Heart left ventricle (tissue), 16 donors: ENCODE results near the gene SLC22A23. TPM values are rescaled to one million over a fixed set of nuclear protein-coding genes. Genes with fewer than 3 reads are reported as not detected.

Experiments used
- ATAC-seq, 4 donors: fragments of 200-7000 bp; cut with Tn5 transposase; one replicate each; pipeline ENCODE4 v1.9.1; 2020 to 2022; ENCODE audit warnings: moderate library complexity in 4 of 4, mild to moderate bottlenecking in 3 of 4, moderate number of reproducible peaks in 1 of 4
- DNase-seq, 5 donors: peaks; one replicate each; pipeline ENCODE4 v3.0.0-alpha.2; 2020
- H3K27ac ChIP-seq, 12 donors: fragments of 200-600 bp; sonication (generic) in 4 of 12; one replicate each; pipeline versions ENCODE4 v1.5.0 to v1.8.0; 2016 to 2022; ENCODE audit warnings: mild to moderate bottlenecking in 2 of 12
- H3K27me3 ChIP-seq, 9 donors: fragments of 200-600 bp; sonication (generic) in 2 of 9; one replicate each; pipeline versions ENCODE4 v1.5.1 to v1.8.0; 2016 to 2022; ENCODE audit warnings: mild to moderate bottlenecking in 3 of 9
- H3K36me3 ChIP-seq, 9 donors: fragments of 200-600 bp; sonication (generic) in 2 of 9; one replicate each; pipeline versions ENCODE4 v1.5.0 to v1.8.0; 2018 to 2022; ENCODE audit warnings: mild to moderate bottlenecking in 2 of 9
- H3K4me1 ChIP-seq, 12 donors: fragments of 200-600 bp; sonication (generic) in 4 of 12; one replicate each; pipeline versions ENCODE4 v1.5.0 to v1.8.0; 2016 to 2022; ENCODE audit warnings: mild to moderate bottlenecking in 3 of 12
- H3K4me3 ChIP-seq, 12 donors: fragments of 200-600 bp; sonication (generic) in 4 of 12; one replicate each; pipeline versions ENCODE4 v1.5.0 to v1.8.0; 2017 to 2022; ENCODE audit warnings: mild to moderate bottlenecking in 9 of 12, moderate library complexity in 4 of 12
- H3K9me3 ChIP-seq, 12 donors: fragments of 200-600 bp; sonication (generic) in 4 of 12; one replicate each; pipeline versions ENCODE4 v1.5.0 to v1.8.0; 2016 to 2022; ENCODE audit warnings: mild to moderate bottlenecking in 1 of 12
- CTCF ChIP-seq, 12 donors: fragments of 200-600 bp; sonication (generic) in 4 of 12; IDR thresholded peaks; one replicate each; pipeline versions ENCODE4 v1.5.0 to v1.8.0; 2018 to 2022; ENCODE audit warnings: antibody characterized with exemption in 12 of 12, mild to moderate bottlenecking in 5 of 12
- POLR2A ChIP-seq, 2 donors: fragments of 450-650 bp; IDR thresholded peaks; one replicate each; pipeline ENCODE4 v1.6.1; 2017; ENCODE audit warnings: antibody characterized with exemption in 2 of 2, mild to moderate bottlenecking in 2 of 2, moderate library complexity in 2 of 2
- WGBS, 4 donors: extraction: QIAGEN DNeasy Blood & Tissue Kit in 2 of 4; methylation state at CpG; one replicate each; pipeline versions ENCODE4 v1.1.5 to v1.1.7; 2013 to 2018; 5-methylcytosine and 5-hydroxymethylcytosine counted together
- intact Hi-C, 10 donors: fragments of 100-400 bp; cut with DNase I; formaldehyde crosslinking; loops; one replicate each; pipeline versions ENCODE4 v1.11.1 to v1.14.2; 2022
- polyA plus RNA-seq, 2 donors: library from polyadenylated mRNA; stranded (reverse); fragments of 200-250 nt; gene quantifications; one replicate each; pipeline ENCODE4 v1.2.3, GENCODE V29; 2013
- total RNA-seq, 9 donors: library from RNA; depleted of rRNA in 2 of 9; stranded (reverse); fragments of >200 nt in 2 of 9; fragmentation: NEBNext Ultra II Directional in 3 of 9; extraction: Animal tissue kit (Norgen Biotek cat#: 25700) in 3 of 9; gene quantifications; one replicate each; pipeline versions ENCODE4 v1.1.0 to v1.2.4, GENCODE V29; 2016 to 2023
- donor health status: ischemic (EF 13 %, LVEDD 7.1; RV severe dilation, severe dysfunction).
- donor health status: healthy with polysubstance abuse.
- donor health status: DM: no; HTN: yes; CAD: no.
- donor health status: DM: no; HTN: no; CAD: no.
- donor health status: ischemic (EF 25% LVEDD 6.9; RV normal size, moderate dysfunction).
- donor health status: ischemic (EF 25% LVEDD 5.7; RV mildly dilated, moderate dysfunction).
- donor health status: healthy.
- donor health status: DM: yes; HTN: yes; CAD: no.
- donor health status: ischemic (EF 35%, LVEDD 5.7; RV mildly dilated, moderate dysfunction).
- donor health status: nonischemic (EF 11% LVEDD 7.7; RV severe dilation, severe dysfunction).
- donor health status: DM: yes; HTN: yes; CAD: no.
- donor health status: PGD.
- donor health status: ischemic (EF 29% LVEDD 5.4; RV normal size, mild dysfunction).
- donor health status: nonischemic (EF 23%, LVEDD 6.1; RV moderate dilation, normal function).

Gene SLC22A23
- total and polyA plus RNA-seq, 11 donors = 2.9 to 12.4 (median 5.2) TPM

GRCh38 chr6:3328145-3328544 is 128.7 kb downstream of the SLC22A23 start:
- Histone ChIP-seq H3K27ac (no peak overlapping the region), H3K4me3 (no peak overlapping the region), H3K27me3 (no peaks in the 10 kb centered on the region), H3K4me1 (peaks cover 0 to 41% (median 19%) of the 10 kb centered on the region in 12 donors), H3K9me3 (no peaks in the 10 kb centered on the region), H3K36me3 (no peaks in the 10 kb centered on the region)
- intact Hi-C loops = no loop called here
- ATAC-seq = no peak
- TF ChIP-seq POLR2A (IDR thresholded peaks at IDR 0.05) = no peak
- no peak for TF ChIP-seq CTCF (IDR thresholded peaks at IDR 0.05)
- no peak for DNase-seq
- WGBS, 4 donors = 84 to 95% (median 90%) methylated on average over 12 of the region's 12 CpGs

- no peak for DNase-seq
- 79 to 98% (median 93%) methylated on average over 3 of the region's 3 CpGs for WGBS, 4 donors
- intact Hi-C loops = no loop called here
- TF ChIP-seq CTCF (IDR thresholded peaks at IDR 0.05) (no peak), POLR2A (IDR thresholded peaks at IDR 0.05) (no peak)
- H3K4me3 ChIP-seq = no peak overlapping the region
- H3K4me1 ChIP-seq = peaks cover 0 to 41% (median 19%) of the 10 kb centered on the region in 12 donors
- H3K36me3 ChIP-seq = no peaks in the 10 kb centered on the region
- no peaks in the 10 kb centered on the region for H3K27me3 ChIP-seq
- H3K9me3 ChIP-seq = no peaks in the 10 kb centered on the region
- no peak overlapping the region for H3K27ac ChIP-seq
- ATAC-seq = no peak
Observed at GRCh38 chr6:3327403-3327802, 129.4 kb downstream of the SLC22A23 start.

- intact Hi-C loops = no loop called here
- TF ChIP-seq CTCF (IDR thresholded peaks at IDR 0.05) = no peak
- no peak for TF ChIP-seq POLR2A (IDR thresholded peaks at IDR 0.05)
- Histone ChIP-seq H3K4me3 (no peak overlapping the region), H3K4me1 (peaks cover 0 to 41% (median 19%) of the 10 kb centered on the region in 12 donors), H3K9me3 (no peaks in the 10 kb centered on the region), H3K27me3 (no peaks in the 10 kb centered on the region), H3K36me3 (no peaks in the 10 kb centered on the region), H3K27ac (no peak overlapping the region)
- no peak for DNase-seq
- no peak for ATAC-seq
- WGBS, 4 donors = 87 to 92% (median 90%) methylated on average over 9 of the region's 9 CpGs
Observed at GRCh38 chr6:3326981-3327380, 129.9 kb downstream of the SLC22A23 start.

GRCh38 chr6:3326184-3326971 is 130.5 kb downstream of the SLC22A23 start:
- DNase-seq (no peak), ATAC-seq (no peak)
- no peak overlapping the region for H3K4me3 ChIP-seq
- H3K27me3 ChIP-seq = no peaks in the 10 kb centered on the region
- 93 to 95% (median 94%) methylated on average over 11 of the region's 11 CpGs for WGBS, 4 donors
- no peaks in the 10 kb centered on the region for H3K36me3 ChIP-seq
- H3K27ac ChIP-seq = no peak overlapping the region
- TF ChIP-seq POLR2A (IDR thresholded peaks at IDR 0.05) = no peak
- no peak for TF ChIP-seq CTCF (IDR thresholded peaks at IDR 0.05)
- intact Hi-C loops = no loop called here
- peaks cover 0 to 41% (median 19%) of the 10 kb centered on the region in 12 donors for H3K4me1 ChIP-seq
- no peaks in the 10 kb centered on the region for H3K9me3 ChIP-seq
